Measurements from ENCODE around the gene TCF7L2.

The TCF7L2 gene

GRCh38 chr10:113176652-113177155, 226.7 kb downstream of the TCF7L2 start:
- no peak for DNase-seq (ENCODE audit: low read depth in 2 of 2)

GRCh38 chr10:113177156-113177935, 227.3 kb downstream of the TCF7L2 start:
- DNase-seq (ENCODE audit: low read depth in 2 of 2): no peak

- no peak for DNase-seq (ENCODE audit: low read depth in 2 of 2)
Measured at GRCh38 chr10:113177936-113178335, 227.9 kb downstream of the TCF7L2 start.

- DNase-seq (ENCODE audit: low read depth in 2 of 2): no peak
Measured at GRCh38 chr10:113178771-113179170, 228.7 kb downstream of the TCF7L2 start.

- no peak for DNase-seq (ENCODE audit: low read depth in 2 of 2)
Measured at GRCh38 chr10:113179265-113179664, 229.2 kb downstream of the TCF7L2 start.

GRCh38 chr10:113179966-113180365, 229.9 kb downstream of the TCF7L2 start:
- no peak for DNase-seq (ENCODE audit: low read depth in 2 of 2)

- no peak for DNase-seq (ENCODE audit: low read depth in 2 of 2)
Measured at GRCh38 chr10:113180401-113181154, 230.5 kb downstream of the TCF7L2 start.

GRCh38 chr10:113182154-113182553, 232.1 kb downstream of the TCF7L2 start:
- DNase-seq (ENCODE audit: low read depth in 2 of 2): no peak

GRCh38 chr10:113183573-113183972, 233.5 kb downstream of the TCF7L2 start:
- DNase-seq (ENCODE audit: low read depth in 2 of 2): no peak

GRCh38 chr10:113187063-113187777, 237.2 kb downstream of the TCF7L2 start:
- no peak for DNase-seq (ENCODE audit: low read depth in 2 of 2)

GRCh38 chr10:113199459-113199858, 249.4 kb downstream of the TCF7L2 start:
- no peak for DNase-seq (ENCODE audit: low read depth in 2 of 2)

- no peak for DNase-seq (ENCODE audit: low read depth in 2 of 2)
Measured at GRCh38 chr10:113202011-113202410, 252.0 kb downstream of the TCF7L2 start.

GRCh38 chr10:113207924-113208323, 257.9 kb downstream of the TCF7L2 start:
- no peak for DNase-seq (ENCODE audit: low read depth in 2 of 2)

GRCh38 chr10:113213035-113213434, 263.0 kb downstream of the TCF7L2 start:
- DNase-seq (ENCODE audit: low read depth in 2 of 2): no peak

GRCh38 chr10:113214331-113214730, 264.3 kb downstream of the TCF7L2 start:
- no peak for DNase-seq (ENCODE audit: low read depth in 2 of 2)

- DNase-seq (ENCODE audit: low read depth in 2 of 2): no peak
Measured at GRCh38 chr10:113216102-113216501, 266.1 kb downstream of the TCF7L2 start.

Data from stimulated activated CD4-positive, alpha-beta T cell treated with anti-CD3 and anti-CD28 coated beads, Interleukin-15, amount 100 ng/mL, for 48 hours (primary cell).